IPS-NIHi7 (cell line): Measurements from ENCODE around the gene RFX3.

ENCODE experiments used
- DNase-seq: peaks from one replicate; pipeline ENCODE4 v3.0.0; 2012; ENCODE audit warnings: mixed read lengths; ENCODE audit errors: extremely low spot score

Gene RFX3

DNA sequence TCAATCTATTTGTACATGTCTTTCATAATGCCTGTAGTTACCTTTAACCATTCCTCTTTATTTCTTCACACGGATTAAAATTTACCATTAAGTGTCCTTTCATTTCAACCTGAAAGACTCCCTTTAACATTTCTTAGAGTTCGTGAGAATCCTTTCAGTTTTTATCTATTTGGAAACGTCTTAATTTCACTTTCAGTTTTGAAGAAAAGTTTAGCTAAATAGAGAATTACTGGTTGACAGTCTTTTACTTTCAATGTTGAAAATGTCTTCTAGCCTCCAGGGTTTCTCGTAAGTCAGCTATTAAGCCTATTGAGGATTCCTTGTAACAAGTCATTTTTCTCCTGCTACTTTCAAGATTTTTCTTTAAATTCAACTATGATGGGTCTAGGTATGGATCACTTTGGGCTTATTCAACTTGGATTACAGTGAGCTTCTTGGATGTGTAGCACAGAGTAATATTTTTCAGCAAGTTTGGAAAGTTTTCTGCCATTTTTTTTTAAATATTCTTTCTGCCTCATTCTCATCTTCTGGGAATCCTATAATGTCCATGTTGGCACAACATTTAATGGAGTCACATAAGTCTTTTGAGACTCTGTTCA is 48.5 kb downstream of the RFX3 start:
- no peak for DNase-seq

DNA sequence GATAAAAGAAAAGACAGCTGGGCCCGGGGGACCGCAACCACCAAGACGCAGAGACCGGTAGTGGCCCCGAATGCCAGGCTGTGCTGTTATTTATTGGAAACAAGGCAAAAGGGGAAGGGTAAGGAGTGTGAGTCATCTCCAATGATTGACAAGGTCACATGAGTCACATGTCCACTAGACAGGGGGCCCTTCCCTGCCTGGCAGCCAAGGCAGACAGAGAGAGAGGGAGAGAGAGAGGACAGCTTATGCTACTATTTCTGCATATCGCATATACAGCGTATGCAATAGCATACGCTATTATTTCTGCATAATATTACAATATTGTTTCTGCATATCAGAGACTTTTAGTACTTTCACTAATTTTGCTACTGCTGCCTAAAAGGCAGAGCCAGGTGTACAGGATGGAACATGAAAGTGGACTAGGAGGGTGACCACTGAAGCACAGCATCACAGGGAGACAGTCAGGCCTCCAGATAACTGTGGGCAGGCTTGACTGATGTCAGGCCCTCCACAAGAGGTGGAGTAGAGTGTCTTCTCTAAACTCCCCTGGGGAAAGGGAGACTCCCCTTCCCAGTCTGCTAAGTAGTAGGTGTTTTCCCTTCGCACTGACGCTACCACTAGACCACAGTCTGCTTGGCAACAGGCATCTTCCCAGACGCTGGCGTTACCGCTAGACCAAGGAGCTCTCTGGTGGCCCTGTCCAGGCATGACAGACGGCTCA is 50.3 kb downstream of the RFX3 start:
- no peak for DNase-seq

DNA sequence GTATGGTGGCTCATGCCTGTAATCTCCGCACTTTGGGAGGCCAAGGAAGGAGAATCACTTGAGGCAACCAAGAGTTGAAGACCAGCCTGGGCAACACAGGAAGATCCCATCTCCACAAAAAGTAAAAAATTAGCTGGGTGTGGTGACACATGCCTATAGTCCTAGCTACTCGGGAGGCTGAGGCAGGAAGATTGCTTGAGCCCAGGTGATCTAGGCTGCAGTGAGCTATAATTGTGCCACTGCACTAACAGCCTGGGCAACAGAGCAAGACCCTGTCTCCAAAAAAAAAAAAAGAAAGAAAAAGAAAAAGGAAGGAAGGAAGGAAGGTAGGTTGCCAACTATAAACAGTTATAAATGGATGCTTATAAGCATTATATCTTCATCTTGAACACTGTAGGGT is 51.0 kb downstream of the RFX3 start:
- no peak for DNase-seq

DNA sequence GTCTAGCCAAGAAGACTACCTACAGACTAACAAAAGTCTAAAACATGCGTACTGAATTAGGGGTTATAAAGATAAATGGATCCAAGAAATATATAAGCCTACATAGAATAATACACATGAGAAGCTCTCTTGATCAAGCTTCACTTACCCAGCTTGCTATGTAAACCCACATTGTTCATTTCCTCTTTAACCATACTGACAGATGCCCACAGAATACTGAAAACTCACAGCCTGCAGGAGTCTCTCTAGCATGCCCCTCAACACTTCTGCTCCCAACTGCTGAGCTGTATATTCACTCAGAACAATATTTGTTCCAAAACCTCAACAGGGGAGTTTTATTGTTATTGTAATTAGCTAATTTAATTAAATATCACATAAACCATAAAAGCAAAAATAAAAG is 52.4 kb downstream of the RFX3 start:
- no peak for DNase-seq

DNA sequence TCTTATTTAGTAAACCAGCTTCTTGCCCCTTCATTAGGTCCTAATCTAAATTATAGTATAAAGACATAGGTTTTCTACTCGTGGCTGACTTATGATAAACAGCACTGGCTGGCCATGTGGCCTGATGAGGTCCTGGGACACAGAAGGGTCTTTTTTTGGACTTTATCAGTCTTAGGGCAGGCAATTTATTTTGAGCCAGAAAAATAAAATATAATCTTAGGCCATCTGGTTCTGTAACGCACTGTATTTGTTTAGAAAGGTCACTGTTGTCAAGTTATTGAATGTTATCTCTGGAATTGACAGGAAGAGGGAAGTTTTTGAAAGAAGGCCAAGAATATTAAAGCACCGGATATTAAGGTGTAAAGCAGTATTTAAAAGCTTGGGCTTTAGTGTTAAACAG is 53.9 kb downstream of the RFX3 start:
- DNase-seq = no peak

DNA sequence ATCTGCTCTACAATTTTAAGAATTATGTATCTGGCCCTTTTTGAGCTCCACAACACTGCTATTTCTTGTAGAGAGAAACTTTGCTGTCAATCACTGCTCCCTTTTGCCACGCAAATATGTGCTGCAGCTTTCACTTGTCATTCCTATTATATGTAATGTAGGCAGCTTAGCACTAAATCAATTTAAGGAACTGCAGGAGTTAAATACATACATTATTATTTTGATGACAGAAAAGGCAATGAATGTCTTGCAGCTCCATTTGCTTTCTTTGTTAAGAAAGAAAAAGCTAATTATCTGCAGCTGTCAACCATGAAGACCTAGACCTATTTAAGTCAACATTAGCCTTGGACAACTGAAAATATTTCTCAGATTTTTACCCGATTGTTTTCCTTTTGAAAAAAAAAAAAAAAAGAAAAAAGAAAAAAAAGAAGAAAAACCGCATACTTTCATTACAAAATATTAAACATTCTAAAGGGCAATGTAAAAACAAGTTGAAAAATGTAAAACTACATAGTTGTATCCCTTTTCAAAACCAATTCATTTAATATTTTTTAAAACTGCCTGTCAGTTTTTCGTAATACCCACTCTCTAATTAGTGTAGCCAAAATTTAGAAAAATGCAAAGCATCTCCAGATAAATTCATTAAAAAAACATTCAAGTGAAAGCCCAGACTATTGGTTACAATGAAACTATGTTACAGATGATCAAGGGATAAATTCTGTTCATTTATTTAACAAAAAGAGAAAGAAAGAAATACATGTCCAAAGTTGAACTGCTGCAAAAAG is 57.2 kb downstream of the RFX3 start:
- DNase-seq = no peak

DNA sequence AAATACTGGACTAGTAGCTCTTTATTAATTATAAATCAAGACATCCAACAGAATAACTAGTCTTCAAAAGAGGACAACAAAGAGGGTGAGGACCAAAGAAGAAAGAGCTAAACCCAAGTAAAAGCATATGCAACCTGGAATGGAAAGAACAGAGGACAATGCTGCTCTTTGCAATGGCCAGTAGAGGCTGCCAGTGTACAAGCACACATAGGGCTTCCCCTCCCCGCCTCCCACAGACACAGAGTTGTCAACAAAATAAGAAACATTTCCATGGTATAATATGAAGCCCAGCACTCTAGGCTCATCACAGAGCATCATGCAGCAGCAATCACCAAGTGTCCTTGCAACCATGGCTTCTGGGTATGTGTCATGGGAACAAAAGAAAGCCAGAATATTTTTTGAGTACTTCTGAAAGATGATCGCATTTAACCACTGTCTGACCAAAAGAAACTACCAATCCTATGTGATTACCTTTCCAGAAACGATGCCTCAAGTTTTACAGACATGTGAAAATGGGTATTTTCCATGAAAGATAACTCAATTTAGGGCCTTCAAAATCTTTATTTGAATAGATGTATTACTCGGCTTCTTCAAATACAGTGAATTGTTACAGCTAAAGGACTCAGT is 58.1 kb downstream of the RFX3 start:
- peak; percentile 62 for DNase-seq

DNA sequence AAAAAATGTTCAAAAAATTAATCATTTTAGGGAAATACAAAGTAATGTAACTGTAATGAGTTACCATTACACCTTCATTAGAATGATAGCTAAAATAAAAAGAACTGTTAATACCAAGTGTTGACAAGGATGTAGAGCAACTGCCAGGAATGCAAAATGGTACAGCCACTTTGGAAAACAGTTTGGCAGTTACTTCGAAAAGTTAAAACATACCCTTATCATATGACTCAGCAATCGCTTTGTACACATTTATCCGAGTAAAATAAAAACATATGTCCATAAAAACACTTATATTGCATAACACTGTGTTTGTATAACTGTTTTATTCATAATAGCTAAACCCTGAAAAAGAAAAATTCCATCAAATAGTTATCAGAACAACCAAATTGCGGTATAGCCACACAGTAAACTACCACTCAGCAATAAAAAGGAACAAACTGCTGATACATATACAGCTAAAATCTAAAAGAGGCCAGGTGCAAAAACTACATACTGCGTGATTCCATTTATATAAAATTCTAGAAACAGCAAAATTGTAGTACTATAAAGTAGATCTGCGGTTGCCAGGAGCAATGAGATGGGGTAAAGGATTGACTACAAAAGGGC is 61.7 kb downstream of the RFX3 start:
- no peak for DNase-seq

DNA sequence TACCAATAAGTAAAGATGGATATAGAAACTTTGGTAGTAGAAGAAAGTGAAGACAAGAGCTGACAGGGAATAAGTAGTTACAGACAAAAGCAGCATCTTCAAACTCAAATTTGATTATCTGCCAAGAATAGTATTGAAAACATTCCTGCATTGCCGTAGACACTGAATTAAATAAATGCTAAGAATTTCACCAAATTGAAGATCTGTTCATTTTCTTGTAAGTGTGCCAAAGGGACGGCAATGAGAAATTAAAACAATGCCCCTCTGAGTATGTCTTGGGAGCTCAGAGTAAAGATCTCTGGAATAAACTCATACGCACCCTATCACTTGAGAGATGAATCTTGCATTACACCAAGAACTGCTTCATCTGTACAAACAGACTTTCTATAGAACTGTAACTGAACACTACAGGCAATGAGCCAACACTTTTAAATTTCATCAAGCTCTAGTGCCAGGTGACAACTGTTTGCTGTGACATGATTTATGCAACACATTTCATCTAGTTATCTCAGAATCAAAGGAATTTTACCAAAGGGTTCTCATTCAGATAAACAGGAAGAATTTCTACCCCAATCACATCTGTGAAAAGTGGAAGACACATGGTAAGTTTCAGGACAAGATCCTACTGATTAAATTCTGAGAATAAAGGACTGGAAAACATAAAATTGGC is 66.9 kb downstream of the RFX3 start:
- DNase-seq = no peak

DNA sequence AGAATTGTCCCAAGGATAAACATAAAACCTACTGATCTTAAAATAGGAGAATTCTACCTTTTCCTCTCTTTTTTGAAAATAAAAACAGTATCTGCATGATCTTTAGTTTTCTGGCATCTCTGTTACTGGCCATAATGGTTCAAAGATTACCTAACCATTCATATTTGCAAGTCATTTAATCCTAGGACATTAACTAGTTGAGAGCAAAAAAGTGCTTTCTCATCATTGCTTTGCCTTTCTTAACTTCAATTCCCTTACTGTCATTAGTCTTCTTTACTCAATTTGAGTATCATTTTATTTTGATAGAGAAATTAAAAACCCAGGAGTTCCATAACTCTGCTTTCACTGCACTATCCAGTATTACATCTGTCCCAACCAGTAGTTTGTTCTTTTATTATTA is 68.6 kb downstream of the RFX3 start:
- no peak for DNase-seq

DNA sequence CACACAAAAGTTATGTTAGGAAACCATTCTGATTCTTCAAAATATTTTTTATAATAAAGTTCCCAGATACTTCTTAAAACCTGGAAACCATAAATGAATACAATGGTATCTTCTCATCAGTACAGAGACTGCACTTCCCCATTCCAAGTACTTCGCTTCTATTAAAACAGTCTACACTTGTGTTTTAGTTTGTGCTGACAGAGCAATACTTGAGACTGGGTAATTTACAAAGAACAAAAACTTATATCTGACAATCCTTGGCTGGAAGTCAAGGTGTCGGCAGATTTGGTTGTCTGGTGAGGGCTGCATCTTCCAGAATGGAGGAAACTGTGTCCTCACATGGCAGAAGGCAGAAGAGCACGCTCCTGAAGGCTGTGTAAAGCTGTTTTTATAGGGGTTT is 70.1 kb downstream of the RFX3 start:
- DNase-seq = no peak

DNA sequence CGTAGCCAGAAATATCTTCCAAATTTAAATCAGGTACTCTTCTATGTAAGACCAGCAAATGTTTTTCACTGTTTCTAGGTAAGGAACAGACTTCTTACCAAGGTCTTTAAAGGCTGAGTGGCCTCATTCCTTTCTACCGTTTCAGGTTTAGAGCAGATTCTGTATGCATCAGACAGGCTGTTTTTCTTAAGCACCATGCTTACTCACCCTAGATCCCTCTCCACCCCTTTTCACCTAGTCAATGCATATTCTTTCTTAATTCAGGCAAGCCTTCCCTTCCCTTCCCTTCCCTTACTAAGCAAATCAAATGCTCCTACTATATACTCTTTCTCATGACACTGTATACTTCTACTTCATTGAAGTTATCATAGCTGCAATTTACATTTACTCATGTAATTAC is 70.7 kb downstream of the RFX3 start:
- peak; percentile 13 for DNase-seq

DNA sequence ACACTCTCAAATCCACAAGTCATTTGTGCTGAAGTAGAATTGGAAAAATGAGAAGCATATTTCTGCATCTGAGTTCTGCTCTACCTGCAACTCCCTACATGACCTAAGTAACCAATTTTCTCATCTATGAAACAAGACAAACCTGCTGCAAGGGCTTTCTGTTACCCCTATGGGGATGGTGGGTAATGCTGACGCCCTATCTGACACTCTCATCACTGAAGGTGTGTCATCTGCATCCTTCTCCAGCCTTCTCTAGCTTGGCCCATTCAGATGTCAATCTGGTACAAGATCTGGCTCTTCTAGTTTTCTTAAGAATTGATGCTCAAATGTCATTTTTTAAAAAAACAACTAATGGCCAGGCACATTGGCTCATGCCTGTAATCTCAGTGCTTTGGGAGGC is 73.8 kb downstream of the RFX3 start:
- no peak for DNase-seq

DNA sequence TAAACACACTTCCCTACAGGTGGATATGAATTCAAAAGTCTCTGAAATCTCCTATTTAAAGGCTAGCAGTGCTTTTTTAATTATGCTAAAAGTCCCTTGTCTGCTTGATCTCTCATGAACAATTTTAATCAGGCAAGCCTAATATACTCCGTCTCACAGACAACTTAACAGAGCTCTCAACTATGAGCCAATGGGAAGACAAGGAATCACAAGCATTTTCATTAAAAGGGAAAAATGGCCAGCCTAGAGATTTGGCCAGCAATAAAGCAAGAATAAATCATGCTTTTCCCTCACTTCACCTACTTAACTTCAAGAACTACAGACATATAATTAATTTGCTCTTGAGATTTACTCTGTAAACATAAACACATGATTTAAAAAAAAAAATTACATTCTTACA is 78.0 kb downstream of the RFX3 start:
- no peak for DNase-seq

DNA sequence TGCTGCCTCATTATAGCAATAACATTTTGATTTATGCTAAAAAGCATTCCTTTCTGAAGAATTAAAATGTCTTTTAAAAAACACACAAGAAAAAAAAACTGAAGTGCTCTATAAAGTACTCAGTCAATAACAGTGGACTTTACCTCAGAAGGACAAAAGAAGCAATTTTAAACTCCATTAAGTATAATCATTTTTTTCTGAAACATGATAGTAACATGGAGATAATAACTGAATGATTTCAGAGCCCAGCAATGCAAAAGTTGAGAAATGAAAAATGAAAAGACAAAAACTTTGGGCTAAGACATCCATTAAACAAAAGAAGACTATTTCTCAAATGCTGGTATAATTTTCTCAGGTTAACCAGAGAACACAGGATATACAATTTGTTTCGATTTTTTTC is 78.7 kb downstream of the RFX3 start:
- DNase-seq = no peak

DNA sequence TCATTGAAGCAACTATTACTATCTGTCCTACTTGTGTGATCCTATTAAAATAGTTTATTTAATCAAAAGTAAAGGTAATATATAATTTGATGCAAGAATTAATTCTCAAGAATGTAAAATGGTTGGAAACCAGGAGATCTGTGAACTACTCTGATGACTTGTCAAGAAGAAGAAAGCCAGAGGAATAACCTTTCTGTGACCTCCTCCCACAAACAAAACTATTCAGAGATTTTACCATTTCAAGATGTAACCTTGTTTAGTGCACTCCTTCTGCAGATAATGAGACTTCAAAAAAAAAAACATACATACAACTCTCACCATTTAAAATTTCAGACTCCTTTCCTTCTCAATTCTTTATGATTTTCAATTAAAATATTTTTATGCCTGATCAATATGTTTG is 79.5 kb downstream of the RFX3 start:
- DNase-seq = no peak

DNA sequence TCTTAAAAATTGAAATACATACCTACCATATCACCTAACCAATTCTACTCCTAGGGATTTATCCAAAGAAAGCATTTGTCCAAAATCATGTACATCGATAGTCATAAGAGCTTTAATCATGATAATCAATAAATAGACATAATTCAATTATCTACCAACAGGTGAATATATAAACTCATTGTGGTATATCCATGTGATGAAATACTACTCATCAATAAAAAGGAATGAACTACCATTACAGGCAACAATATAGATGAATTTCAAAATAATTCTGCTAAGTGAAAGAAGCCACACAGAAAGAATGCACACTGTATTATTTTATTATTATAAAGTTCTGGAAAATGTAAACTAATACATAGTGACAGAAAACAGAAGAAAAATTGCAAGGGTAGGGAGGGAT is 81.8 kb downstream of the RFX3 start:
- no peak for DNase-seq

DNA sequence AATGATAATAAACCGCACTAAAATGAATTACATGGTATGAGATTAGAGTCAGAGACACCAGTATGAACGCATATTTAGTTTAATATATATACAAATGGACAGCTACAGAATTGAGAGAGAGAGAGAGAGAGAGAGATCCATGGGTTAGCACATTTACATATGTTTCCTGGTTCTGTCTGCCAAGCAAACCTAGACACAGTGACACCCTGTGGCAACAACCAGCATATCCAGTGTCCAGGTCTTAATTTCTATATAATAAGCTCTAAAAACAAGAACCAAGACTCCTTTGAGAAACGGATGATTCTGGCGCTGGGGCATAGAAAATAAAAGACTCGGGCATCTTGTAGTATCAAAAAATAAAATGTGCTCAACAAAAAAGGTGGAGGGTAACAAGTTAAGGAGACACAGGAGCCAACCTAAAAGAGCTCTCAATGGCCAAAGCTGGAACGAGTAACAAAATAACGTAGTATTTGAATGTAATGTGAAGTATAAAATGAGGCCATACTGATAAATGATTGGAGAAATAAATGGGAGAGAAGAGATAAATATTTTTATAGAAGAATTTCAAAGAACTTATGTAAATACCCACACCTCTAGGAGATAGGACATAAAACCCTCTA is 84.5 kb downstream of the RFX3 start:
- peak; percentile 66 for DNase-seq

DNA sequence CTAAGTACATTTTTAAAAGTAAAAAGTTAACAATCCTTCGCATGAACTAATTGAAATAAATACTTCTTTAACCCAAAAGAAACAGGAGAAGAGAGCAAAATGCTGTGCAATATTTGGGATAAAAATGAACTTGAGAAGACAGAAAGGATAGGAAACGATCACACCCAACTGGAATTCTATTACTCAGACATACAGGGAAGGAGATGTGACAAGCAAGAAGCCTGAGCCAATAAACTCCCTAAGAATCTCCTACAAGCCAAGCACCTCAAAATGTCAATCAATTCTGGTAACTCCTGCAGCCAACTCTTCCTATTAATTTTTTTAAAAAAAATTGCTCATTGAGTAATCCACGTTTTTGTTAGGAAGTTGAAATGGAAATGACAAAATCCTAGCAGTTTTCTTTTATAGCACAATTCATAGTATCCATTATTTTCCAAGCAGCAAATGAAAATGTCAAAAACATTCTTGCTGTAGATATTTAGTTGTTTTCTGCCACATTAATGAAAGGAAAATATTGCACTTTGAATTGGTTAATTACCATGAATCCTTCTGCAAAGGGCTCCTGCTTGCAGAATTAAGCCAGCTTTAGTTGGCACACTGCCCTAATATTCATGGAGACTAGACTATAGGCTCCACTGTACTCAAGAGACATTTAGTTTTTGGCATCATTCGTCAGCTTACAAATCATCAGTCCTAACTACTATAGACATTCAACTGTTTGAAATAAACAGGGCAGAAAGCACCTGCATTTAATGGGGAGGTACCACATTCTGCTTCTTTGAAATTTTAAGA is 89.0 kb downstream of the RFX3 start:
- no peak for DNase-seq

DNA sequence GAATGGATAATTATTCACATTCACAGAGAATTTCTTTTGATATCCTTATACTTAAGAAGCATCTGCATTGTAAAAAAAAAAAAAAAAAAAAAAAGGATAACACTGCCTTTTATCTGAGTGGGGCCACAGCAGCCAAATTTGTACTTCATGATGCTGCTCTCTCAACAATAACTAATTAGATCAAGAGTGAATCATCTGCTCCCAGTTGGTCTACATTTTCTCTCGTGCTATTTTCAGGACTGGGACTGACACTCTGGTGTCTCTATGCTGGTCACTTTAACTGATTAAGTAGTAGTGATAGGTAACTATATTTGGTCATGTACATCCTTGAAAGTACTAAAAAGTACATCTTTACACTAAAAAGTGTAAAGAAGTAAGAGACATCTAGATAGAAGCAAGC is 90.1 kb downstream of the RFX3 start:
- no peak for DNase-seq
